Activated CD4-positive, alpha-beta T cell treated with anti-CD3 and anti-CD28 coated beads, Interleukin-2, Interleukin-4, amounts not matched to agents 100 ng/mL and 50 ng/mL, durations not matched to agents 16 hours and 8 hours (primary cell): ENCODE data around the gene TRMT112.

Experiments
- DNase-seq: peaks from one replicate; pipeline ENCODE4 v3.0.0-alpha.2; 2020; ENCODE audit warnings: low spot score

TRMT112 gene

GRCh38 chr11:64317325-64317960, at the start of gene TRMT112:
Gene TRMT112, minus strand, starts transcription at chr11:64317559. Its CDS starts 33 bp downstream, at chr11:64317526.
- peak; percentile 99 for DNase-seq

- DNase-seq = no peak
Observed at GRCh38 chr11:64366751-64367150, 49.4 kb upstream of the TRMT112 start.

GRCh38 chr11:64364911-64365310, 47.6 kb upstream of the TRMT112 start:
- DNase-seq = no peak

DNA sequence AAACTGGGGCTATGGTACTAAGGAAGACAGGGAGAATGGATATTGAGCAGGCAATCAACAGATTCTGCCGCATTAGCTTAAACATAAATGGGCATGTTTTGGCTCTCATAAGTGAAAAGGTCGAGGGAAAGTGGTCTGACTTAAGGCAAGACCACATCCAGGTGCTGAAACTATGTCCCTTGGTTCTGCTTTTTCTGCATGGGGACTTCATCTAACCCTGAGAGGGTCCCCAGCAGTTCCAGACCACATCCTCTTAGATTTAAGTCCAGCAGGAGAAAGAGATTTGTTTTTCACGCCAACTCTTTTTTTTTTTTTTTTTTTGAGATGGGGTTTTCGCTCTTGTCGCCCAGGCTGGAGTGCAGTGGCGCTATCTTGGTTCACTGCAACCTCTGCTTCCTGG, 47.1 kb upstream of the TRMT112 start:
- DNase-seq = no peak

- no peak for DNase-seq
Observed at GRCh38 chr11:64362339-64362738, 45.0 kb upstream of the TRMT112 start.

GRCh38 chr11:64361659-64362058, 44.3 kb upstream of the TRMT112 start:
- no peak for DNase-seq

DNA sequence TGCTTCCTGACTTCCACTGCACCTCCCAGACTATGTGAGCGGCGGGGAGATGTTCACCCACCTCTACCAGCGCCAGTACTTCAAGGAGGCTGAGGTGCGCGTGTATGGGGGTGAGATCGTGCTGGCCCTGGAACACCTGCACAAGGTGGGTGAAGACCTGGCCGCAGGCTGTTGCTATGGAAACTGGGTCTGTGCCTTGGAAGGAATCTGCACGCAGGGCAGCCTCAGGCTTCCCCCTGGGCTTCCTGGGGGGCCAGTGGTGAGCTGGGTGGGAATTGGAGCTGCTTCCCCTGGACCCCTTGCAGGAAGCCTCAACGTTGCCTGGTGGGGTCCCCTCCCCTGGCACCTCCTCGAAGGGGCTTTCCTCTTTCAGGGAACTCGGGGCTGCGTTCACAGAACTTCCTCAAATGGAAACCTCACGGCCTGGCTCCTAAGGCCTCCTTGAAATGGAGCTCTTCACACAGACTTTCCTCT, 43.1 kb upstream of the TRMT112 start:
- DNase-seq = no peak

- no peak for DNase-seq
Observed at GRCh38 chr11:64359712-64360445, 42.5 kb upstream of the TRMT112 start.

GRCh38 chr11:64358907-64359711, 41.8 kb upstream of the TRMT112 start, which contains the start of gene RPS6KA4:
Gene RPS6KA4, plus strand, starts transcription at chr11:64359162. Its CDS starts 74 bp downstream, at chr11:64359236.
- peak; percentile 35 for DNase-seq

GRCh38 chr11:64358536-64358906, 41.2 kb upstream of the TRMT112 start:
- DNase-seq = no peak

- DNase-seq = peak; percentile 55
Observed at GRCh38 chr11:64357904-64358535, 40.7 kb upstream of the TRMT112 start.

GRCh38 chr11:64357446-64357845, 40.1 kb upstream of the TRMT112 start:
- DNase-seq = no peak

DNA sequence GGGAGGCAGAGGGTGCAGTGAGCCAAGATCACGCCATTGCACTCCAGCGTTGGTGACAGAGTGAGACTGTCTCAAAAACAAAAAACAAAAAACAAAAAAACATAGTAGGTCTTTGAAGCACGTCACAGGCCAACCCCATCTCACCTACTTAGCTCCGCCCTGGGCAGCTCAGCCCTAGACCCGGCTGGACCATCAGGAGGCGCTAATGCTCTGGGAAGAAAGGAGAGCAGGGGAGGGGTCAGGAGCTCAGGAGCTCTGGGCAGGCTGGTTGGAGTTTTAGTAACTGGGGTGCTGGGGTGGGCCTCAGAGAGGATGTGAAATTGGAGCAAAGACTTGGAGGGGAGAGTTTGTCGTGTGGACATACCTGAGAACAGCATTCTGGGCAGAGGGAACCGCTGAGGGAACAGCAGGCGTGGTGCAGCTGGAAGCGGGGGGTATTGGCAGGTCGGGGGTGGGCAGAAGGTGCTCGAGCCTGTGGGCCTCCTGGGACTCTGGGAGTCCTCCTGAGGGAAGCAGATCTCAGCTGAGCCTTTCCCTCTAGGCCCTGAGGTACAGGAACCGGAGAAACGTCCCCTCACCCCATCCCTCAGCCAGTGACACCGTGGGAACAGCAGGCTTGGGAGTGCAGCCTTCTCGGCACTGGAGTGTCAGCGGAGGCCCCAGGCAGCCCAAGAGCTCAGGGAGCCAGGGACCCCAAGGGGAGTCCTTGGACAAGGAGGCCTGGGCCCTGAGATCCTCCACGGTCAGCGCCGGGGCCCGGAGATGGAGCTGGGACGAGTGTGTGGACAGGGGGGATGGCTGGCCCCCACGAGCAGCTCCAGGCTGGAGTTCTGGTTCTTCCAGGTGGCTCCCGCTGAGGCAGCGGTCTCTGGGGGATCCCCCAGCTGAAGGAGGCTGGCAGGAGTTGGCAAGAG, 39.4 kb upstream of the TRMT112 start:
- DNase-seq = peak; percentile 40

DNA sequence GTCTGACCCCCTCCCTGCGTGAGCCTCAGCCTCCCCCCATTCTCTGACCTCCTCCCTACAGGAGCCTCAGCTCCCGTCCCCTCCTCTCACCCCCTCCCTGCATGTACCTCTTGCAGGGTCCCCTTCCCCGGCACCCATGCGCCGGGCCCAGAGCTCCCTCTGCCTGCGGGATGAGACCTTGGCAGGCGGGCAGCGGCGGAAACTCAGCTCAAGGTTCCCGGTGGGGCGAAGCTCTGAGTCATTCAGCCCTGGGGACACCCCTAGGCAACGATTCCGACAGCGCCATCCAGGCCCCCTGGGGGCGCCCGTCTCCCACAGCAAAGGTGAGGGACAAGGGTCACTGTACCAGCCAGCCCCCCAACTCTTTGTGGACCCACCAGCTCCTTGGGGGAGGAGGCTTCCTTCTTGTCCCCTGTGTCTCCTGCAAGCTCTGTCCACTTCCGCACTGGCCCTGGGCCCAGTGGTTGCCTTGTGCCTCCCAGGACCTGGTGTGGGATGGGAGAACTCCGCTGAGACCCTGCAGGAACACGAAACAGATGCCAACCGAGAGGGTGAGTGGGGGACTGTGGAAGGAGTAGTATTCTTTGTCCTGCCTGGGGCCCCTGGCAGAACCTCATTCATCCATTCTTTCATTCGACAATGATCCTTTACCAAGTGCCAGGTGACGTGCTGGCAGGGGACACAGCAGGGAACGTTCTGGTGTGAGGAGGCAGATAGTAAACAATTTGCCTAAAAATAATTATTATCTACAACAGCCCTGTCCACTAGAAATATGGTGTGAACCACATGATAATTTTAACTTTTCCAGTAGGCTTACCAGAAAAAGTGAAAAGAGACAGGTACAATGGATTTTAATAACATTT, 38.0 kb upstream of the TRMT112 start:
- DNase-seq = no peak

- DNase-seq = no peak
Observed at GRCh38 chr11:64353715-64354506, 36.6 kb upstream of the TRMT112 start.

DNA sequence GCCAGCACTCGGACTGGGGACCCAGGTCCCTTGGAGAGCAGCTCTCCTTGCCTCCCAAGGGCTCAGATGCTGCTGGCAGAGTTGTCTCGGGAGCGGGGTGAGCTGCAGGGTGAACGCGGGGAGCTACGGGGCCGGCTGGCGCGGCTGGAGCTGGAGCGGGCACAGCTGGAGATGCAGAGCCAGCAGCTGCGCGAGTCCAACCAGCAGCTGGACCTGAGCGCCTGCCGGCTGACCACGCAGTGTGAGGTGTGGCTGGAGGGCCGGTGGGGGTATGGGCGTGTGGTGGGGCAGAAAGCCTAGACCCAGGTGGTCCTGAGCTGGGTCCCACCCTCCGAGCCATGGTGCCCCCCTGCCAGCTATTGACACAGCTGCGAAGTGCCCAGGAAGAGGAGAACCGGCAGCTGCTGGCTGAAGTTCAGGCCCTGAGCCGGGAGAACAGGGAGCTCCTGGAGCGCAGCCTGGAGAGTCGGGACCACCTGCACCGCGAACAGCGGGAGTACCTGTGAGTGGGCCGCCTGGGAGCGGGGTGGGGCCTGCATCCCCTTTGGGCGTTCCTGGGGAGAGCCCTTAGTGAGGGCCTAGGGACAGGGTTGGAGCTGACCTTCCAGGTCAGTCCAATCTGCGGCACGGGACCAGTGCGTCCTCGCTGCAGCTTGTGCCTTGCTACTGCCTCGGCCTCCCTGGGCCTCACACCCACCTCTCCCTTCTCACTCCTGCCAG, 35.8 kb upstream of the TRMT112 start:
- DNase-seq = no peak

DNA sequence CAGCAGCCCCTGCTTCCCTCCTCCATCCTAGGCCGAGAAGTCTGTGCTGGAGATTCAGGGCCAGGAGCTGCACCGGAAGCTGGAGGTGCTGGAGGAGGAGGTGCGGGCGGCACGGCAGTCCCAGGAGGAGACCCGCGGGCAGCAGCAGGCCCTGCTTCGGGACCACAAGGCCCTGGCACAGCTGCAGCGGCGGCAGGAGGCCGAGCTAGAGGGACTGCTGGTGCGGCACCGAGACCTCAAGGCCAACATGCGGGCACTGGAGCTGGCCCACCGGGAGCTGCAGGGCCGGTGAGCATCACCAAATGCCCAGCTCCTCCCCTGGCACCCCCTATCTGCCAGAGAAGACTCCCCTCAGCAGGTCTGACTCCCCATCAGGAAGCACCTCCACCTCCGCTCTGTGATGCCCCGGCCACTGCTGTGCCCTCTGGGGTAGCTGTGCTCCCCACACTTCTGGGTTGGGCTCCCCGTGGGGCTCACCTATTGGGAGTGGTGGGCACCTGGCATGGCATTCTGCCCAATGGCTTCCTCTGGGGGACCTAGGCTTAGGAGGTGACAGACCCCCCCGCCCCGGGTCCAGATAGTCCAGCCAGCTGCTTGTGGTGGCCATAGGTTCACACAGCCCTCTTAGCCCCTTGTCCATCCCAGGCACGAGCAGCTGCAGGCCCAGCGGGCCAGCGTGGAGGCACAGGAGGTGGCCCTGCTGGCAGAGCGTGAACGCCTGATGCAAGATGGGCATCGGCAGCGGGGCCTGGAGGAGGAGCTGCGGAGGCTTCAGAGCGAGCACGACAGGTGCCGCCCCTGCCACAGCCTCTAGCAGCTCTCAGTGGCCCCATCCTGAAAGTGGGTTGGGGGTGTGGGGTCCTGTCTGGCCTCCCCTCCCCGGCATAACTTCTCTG, 35.0 kb upstream of the TRMT112 start:
- DNase-seq = no peak
